Measurements from ENCODE around the gene AP5Z1.

AP5Z1 gene

DNA sequence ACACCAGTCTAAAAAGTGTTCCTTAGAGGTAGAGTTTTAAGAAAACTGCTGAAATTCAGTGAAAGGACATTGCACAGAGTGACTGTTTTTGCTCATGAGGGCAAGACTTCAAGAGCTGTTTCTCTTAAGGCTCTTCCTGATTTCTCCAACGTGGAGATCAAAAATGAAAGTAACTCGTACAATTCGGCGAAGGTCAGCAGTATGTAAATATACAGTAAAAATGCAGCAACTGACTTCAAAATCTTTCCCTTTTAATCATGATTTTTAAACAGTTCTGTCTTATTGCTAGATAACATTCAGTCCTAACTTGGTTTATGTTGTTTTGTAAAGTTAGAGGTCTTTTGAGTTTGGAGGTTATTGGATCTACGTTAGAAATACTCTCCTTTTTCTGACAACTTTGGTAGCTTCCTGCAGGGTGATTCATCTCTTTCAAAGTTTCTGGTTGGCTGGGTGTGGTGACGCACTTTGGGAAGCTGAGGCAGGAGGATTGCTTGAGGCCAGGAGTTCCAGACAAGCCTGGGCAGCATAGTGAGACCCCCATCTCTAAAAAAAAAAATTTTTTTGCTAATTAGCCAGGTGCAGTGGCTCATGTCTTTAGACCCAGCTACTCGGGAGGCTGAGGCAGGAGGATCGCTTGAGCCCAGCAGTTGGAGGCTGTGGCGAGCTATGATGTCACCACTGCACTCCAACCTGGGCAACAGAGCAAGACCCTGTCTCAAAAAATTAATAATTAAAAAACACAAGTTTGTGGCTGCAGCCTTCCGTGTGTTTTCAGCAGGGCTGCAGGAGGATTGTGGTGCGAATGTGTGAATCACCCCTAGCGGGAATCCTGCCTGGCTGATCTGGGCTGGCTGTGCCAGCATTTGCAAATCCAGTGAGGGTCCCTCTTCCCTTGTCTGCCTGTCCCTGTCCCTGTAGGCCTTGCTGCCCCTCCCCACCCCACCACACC, 29.2 kb upstream of the AP5Z1 start:
- peak; percentile 70 for DNase-seq (ENCODE audit: low read depth)

DNA sequence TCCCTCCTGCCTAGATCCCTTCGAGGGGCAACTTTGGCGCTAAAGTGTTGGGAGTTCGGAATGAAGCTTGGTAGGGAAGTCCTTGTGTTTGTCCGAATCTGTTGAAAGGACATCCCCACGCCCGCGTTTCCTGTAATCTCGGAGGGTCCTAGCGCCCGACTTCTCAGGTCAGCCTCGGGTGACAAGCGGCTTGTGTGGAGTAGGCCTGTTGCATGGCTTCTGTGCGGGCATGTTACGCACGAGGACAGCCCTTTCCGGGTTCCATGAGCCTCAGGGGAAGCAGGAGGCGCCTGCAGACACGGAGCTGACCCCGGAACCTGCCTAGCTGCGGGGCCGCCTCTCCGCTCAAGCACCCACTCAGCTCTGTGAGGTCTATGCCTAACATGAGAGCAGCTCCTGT, 28.4 kb upstream of the AP5Z1 start:
- DNase-seq (ENCODE audit: low read depth) = no peak

DNA sequence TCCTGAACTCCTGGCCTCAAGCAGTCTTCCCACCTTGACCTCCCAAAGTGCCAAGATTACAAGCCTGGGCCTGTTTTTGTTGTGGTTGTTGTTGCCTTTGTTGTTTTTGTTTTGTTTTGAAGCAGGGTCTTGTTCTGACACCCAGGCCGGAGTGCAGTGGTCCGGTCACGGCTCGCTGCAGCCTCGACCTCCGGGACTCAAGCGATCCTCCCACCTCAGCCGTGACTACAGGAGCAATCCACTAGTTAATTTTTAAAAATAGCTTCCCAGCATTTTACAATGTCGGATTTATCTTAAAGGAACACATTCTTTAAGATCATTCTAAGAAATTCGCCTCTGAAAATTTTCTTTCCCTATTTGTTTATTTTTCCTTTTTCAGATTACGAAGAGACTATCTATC, 27.7 kb upstream of the AP5Z1 start:
- DNase-seq (ENCODE audit: low read depth) = no peak

DNA sequence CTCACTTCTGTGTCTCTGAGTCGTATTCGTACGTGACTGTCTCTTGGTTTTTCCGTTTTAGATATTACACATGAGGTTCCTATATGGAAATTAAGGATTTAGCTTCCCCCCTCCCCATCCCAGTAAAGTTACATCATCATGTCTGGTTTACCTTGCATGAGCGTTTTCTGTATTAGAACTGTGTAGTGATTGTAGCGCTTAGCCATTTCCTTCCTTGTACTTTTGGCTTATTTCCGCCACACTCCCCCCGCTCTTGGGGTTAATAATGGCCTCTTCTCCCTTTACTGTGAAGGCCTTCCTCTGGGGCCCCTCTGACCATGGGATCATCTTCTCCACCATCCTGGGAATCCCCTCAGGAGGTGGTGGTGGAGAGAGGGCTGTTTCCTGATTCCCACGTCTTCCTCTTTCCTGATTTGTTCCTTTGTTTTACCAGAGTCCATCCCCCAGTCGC, 27.2 kb upstream of the AP5Z1 start:
- no peak for DNase-seq (ENCODE audit: low read depth)

- no peak for DNase-seq (ENCODE audit: low read depth)
These were observed 26.1 kb upstream of the AP5Z1 start for GRCh38 chr7:4749363-4749762.

GRCh38 chr7:4749798-4750197, 25.6 kb upstream of the AP5Z1 start:
- no peak for DNase-seq (ENCODE audit: low read depth)

- no peak for DNase-seq (ENCODE audit: low read depth)
These were observed 23.9 kb upstream of the AP5Z1 start for GRCh38 chr7:4751398-4751947.

DNA sequence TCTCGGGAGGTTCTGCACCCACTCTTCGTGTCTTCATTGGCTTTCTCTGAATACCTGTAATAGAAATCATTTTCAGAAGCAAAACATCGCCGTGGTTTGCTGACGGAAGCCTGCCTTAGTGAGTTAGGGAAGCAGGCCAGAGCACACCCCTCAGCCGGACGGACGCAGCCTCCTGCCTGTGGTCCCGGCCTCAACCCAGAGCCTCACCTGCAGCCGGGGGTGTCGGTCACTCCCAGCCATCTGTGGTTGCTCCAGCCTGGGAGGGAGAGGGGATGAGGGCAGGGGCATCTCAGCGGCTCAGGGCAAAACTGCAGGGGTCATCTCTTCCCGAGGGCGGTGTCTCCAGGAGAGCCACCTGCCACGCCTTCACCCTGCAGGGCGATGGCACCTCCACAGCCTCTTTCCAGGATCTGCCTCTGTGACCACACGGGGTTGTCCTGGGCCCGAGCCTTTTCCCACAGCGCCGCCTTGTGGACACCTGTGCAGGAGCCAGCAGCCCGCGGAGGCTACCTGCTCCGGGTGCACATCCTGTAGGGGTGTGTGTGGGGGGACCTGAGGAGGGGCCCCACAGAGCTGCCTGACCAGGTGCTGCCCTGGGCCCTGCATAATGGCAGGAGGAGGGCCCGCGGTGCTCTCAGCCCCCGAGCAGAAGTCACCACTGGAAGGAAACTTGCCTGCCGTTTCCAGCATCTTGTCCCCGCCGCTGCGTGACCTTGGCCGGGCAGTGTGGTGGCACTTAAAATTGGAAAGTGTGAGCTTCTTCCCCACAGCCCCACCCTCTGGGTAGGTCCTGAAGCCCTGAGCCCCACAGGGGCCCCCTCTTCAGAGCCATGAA, 21.6 kb upstream of the AP5Z1 start:
- DNase-seq (ENCODE audit: low read depth) = peak; percentile 27

DNA sequence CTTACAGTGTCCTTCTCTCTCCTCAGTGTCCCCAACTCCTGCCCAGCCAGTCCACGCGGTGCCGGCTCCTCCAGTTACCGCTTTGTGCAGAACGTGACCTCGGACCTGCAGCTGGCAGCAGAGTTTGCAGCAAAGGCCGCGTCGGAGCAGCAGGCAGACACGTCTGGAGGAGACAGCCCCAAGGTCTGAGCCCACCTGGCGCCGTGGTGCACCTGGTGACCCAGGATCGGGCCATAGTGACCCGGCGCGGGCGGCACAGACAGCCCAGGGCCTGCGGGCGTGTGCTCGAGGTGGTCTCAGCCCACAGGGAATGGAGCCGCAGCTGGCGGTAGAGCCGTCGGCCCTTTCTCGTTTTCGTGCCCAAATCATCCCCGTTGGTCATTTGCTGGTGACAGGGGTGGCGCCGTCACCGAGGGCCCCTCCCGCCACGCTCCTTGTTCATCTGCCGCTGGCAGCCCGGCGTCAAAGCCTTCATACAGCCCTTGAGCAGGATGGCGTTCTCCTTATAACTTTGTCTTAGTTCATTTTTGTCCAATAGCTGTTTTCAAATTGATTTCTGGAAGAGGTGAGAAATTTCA, 20.9 kb upstream of the AP5Z1 start:
- DNase-seq (ENCODE audit: low read depth) = no peak

DNA sequence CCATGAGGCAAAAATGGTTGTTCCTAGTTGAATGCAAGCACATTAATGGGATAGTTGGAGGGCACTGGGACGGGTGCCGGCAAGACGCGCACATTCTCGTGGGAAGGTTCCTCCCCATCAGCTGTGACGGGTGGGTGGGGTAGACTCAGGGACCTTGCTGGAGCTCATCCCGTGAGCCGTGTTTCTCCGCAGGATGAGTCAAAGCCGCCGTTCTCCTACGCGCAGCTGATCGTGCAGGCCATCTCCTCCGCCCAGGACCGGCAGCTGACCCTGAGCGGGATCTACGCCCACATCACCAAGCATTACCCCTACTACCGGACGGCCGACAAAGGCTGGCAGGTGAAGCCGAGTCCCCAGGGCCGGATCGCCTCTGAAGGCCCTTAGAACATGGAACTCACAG, 20.4 kb upstream of the AP5Z1 start:
- DNase-seq (ENCODE audit: low read depth) = no peak

GRCh38 chr7:4758111-4758510, 17.3 kb upstream of the AP5Z1 start:
- no peak for DNase-seq (ENCODE audit: low read depth)

DNA sequence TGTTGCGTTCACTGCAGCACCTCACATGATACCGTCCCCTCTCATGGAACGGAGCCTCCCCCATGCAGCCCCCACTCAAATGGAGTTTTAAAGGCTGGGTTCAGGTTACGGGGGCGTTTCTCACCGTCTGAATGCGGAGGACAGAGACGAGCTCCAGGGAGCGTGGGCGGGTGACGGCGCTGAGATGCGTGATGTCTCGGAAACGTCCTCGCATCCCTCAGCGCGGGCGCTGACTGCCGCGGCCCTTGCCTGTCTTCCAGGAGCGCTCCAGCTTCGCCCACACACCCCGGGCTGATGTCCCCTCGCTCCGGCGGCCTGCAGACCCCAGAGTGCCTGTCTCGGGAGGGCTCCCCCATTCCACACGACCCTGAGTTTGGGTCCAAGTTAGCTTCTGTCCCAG, 16.6 kb upstream of the AP5Z1 start:
- no peak for DNase-seq (ENCODE audit: low read depth)

DNA sequence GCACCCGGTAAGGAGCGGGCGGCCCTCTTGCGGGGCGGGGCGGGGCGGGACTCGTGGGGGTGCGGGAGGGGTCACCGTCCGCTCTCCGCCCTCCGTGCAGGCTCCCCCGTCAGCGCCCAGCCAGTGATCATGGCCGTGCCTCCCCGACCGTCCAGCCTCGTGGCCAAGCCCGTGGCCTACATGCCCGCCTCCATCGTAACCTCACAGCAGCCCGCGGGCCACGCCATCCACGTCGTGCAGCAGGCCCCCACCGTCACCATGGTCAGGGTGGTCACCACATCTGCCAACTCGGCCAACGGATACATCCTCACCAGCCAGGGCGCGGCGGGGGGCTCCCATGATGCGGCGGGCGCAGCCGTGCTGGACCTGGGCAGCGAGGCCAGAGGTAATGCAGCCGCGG, 16.2 kb upstream of the AP5Z1 start:
- no peak for DNase-seq (ENCODE audit: low read depth)

DNA sequence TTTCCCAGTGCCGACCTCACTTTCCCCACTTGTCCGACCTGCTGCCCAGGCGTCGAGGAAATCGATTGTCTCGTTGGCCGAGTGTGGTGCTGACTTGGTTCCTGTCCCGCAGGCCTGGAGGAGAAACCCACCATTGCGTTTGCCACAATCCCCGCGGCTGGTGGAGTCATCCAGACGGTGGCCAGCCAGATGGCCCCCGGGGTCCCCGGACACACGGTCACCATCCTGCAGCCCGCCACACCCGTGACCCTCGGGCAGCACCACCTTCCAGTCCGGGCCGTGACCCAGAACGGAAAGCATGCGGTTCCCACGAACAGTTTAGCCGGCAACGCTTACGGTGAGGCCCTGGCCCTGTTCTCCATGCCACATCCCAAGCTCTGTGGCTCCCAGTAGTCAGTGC, 14.5 kb upstream of the AP5Z1 start:
- DNase-seq (ENCODE audit: low read depth) = no peak

GRCh38 chr7:4762121-4763055, 13.0 kb upstream of the AP5Z1 start:
- no peak for DNase-seq (ENCODE audit: low read depth)

DNA sequence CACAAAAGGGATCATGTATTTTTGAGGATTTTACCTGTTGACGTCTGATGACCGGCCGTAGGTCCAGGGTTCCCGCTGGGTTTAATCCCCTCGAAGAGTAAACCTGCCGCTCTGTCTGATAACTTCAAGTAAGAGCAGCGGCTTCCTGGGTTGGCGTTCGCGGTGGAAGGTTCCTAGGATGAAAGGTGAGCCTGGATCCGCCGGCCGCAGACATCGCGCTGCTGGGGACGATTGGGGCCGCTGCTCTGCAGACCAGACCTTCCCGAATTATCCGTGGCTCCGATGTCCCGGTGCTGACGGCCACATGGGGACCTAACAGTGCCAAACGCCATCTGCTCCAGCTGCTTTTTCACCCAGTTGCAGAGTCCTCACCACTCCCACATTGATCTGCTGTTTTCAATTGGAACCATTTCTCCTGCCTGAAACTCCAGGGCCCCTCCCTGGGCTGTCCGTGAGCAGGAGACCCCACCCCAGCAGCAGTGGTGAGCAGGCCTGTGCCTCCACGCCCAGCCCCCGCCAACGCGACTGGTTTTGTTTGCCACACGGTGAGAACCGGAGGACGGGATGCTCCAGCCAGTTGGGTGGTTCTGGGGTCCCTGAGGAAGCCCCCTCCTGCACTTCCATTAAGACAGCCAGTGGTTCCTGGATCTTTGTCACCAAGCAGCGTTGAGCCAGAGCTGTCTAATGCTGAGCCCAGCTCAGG, 12.2 kb upstream of the AP5Z1 start:
- DNase-seq (ENCODE audit: low read depth) = no peak

- no peak for DNase-seq (ENCODE audit: low read depth)
These were observed 11.6 kb upstream of the AP5Z1 start for GRCh38 chr7:4763794-4764185.

DNA sequence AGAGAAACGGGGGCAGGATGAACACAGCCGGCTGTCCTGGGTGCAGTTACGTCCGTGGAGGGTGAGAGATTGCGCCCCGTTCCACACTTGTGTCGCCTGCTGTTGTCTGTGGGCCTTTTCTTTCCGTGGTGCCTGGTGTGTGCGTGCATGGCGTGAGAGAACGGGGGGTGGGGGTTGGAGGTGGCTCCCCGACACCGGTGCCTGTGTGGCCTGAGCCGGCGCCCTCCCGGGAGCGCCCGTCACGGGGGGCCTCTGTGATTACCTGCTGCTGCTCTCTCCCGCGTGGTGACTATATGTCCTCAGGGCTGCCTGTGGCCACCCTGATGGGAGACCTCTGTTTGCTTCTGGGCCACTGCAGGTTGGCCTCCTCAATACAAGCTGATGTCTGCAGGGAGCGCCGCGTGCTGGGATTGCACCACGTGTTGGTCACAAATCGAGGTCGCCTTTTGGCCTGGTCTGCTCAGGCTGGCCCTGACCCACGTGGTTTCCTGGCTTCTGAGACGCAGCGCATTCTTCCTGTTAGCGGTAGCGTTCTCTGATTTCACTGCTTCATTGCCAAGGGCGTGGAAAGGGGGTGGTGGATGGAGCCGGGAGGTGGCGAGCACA, 10.9 kb upstream of the AP5Z1 start:
- no peak for DNase-seq (ENCODE audit: low read depth)

- no peak for DNase-seq (ENCODE audit: low read depth)
These were observed 9.5 kb upstream of the AP5Z1 start for GRCh38 chr7:4765776-4766490.

All from fibroblast of gingiva (primary cell).